ENCODE results near the gene TRPV4. TPM values are rescaled to one million over a fixed set of nuclear protein-coding genes. Genes with fewer than 3 reads are reported as not detected.

The TRPV4 gene
- total RNA-seq, 4 donors from 2014 or later, result 2.8 to 7.5 (median 4.8) TPM

- no peaks in the 10 kb centered on the region for H3K36me3 ChIP-seq
- DNase-seq, result no peak
- H3K4me3 ChIP-seq, result no peak overlapping the region
- no peak overlapping the region for H3K27ac ChIP-seq
- H3K9me3 ChIP-seq, result no peaks in the 10 kb centered on the region
- TF ChIP-seq CTCF (IDR thresholded peaks at IDR 0.05) (no peak), POLR2A (IDR thresholded peaks at IDR 0.05) (no peak)
- WGBS, 2 donors, result 38 to 47% methylated on average over 6 to 8 of the region's 12 CpGs
- intact Hi-C loops (cut with DNase I), result loop anchor here (5.0 to 10.0 kb wide), 3 partner anchors 175 to 348 kb away; no protein-coding TSS in a partner anchor
- peaks cover 0 to 3% (median 0%) of the 10 kb centered on the region in 4 donors for H3K27me3 ChIP-seq
- peaks cover 0 to 15% (median 6%) of the 10 kb centered on the region in 3 donors for H3K4me1 ChIP-seq
These were observed 60.4 kb downstream of the TRPV4 start for GRCh38 chr12:109772622-109773321.

- no peaks in the 10 kb centered on the region for H3K9me3 ChIP-seq
- DNase-seq, result no peak
- no peaks in the 10 kb centered on the region for H3K36me3 ChIP-seq
- no peak overlapping the region for H3K4me3 ChIP-seq
- intact Hi-C loops (cut with DNase I), result loop anchor here (5.0 to 10.0 kb wide), 3 partner anchors 175 to 347 kb away; no protein-coding TSS in a partner anchor
- peaks cover 0 to 3% (median 0%) of the 10 kb centered on the region in 4 donors for H3K27me3 ChIP-seq
- 87 to 90% methylated on average over 2 to 9 of the region's 17 CpGs for WGBS, 2 donors
- H3K27ac ChIP-seq, result no peak overlapping the region
- TF ChIP-seq POLR2A (IDR thresholded peaks at IDR 0.05) (no peak), CTCF (IDR thresholded peaks at IDR 0.05) (no peak)
- peaks cover 0 to 15% (median 6%) of the 10 kb centered on the region in 3 donors for H3K4me1 ChIP-seq
These were observed 61.2 kb downstream of the TRPV4 start for GRCh38 chr12:109771746-109772621.

GRCh38 chr12:109770861-109771670 is 62.1 kb downstream of the TRPV4 start:
- Histone ChIP-seq H3K4me1 (peaks cover 0 to 15% (median 6%) of the 10 kb centered on the region in 3 donors), H3K27me3 (peaks cover 0 to 3% (median 0%) of the 10 kb centered on the region in 4 donors), H3K27ac (no peak overlapping the region), H3K36me3 (no peaks in the 10 kb centered on the region), H3K9me3 (no peaks in the 10 kb centered on the region), H3K4me3 (no peak overlapping the region)
- TF ChIP-seq POLR2A (IDR thresholded peaks at IDR 0.05), result no peak
- no peak for TF ChIP-seq CTCF (IDR thresholded peaks at IDR 0.05)
- DNase-seq, result no peak
- intact Hi-C loops (cut with DNase I), result loop anchor here (5.0 to 10.0 kb wide), 3 partner anchors 174 to 346 kb away; no protein-coding TSS in a partner anchor
- 88 to 94% methylated on average over 7 of the region's 17 CpGs for WGBS, 2 donors

- Histone ChIP-seq H3K27me3 (peaks cover 0 to 3% (median 0%) of the 10 kb centered on the region in 4 donors), H3K4me1 (peaks cover 0 to 15% (median 6%) of the 10 kb centered on the region in 3 donors), H3K27ac (no peak overlapping the region), H3K36me3 (no peaks in the 10 kb centered on the region), H3K4me3 (no peak overlapping the region), H3K9me3 (no peaks in the 10 kb centered on the region)
- TF ChIP-seq CTCF (IDR thresholded peaks at IDR 0.05) (no peak), POLR2A (IDR thresholded peaks at IDR 0.05) (no peak)
- WGBS, 2 donors, result 60 to 78% methylated on average over 11 to 16 of the region's 16 CpGs
- intact Hi-C loops (cut with DNase I), result loop anchor here (5.0 to 10.0 kb wide), 3 partner anchors 173 to 345 kb away; no protein-coding TSS in a partner anchor
- no peak for DNase-seq
These were observed 62.9 kb downstream of the TRPV4 start for GRCh38 chr12:109770104-109770860.

All from esophagus squamous epithelium (tissue), 5 donors.